ENCODE results near the gene DMAC2L.
"Not testable (repeated sequence)": the region's sequence is repeated elsewhere in the genome, so short reads cannot be mapped to it uniquely, and the experiment has no call there.

Gene DMAC2L

DNA sequence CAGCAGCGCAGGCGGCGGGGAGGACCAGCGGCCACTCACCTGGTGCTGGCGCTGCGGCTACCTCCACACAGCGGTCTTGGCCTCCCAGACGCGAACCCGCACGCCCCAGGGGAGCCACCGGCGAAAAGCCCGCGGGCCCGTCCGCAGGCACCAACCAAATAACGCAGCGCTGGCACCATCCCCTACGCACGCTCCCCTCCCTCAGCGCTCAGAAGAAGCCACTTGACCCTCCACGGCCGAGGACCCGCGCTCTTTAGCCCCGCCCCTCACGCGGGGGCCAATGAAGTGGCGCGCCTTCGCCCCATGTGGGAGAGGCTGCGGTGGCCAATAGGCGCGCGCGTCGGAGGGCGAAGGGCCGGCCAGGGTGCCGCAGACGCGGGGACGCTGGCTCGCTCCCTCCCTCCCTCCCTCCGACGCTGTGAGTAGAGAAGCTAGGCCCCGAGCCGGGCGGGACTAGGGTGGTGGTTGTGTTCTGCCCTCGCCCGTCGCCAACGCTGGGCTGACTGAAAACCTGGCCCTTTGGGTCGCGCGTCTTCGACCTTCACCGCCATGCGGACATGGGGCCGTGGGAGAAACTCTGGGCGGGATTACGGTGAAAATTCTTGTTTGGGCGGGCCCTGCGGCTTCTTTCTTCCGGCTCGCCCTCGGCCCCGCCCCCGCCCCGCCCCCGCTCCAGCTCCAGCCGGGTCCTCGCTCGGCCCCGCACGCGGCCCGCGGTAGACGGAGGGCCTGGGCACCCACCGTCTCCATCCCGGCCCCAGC, at the start of gene DMAC2L, which contains the start of gene L2HGDH:
TSS of gene DMAC2L (plus strand) at position 353 of the 762 bp plus-strand sequence. CDS start 9,164 bp downstream, outside the sequence.
TSS of gene L2HGDH (minus strand) at position 258 of the 762 bp plus-strand sequence. CDS start at position 179, 79 bp downstream.
- DNase-seq = peak; percentile 88

DNA sequence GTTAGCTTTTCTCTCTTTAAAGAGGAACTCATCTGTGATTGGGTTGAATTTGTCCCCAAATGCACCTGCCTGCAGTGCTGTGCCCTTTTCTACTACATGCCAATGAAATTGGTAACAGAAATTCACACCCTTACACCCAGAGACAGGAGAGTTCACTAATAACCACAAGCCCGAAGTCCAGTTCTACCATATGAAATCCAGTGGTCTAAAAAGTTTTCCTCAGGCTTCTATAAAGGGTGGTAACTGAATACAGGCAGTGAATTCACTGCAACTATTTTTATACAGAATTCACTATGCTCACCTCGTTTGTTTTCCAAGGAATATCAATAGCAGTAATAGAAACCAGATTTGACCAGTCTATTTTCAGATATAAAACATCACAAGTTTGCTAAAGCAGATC, 49.3 kb upstream of the DMAC2L start:
- no peak for DNase-seq

GRCh38 chr14:50263321-50263720, 48.8 kb upstream of the DMAC2L start:
- no peak for DNase-seq

GRCh38 chr14:50265029-50265428, 47.1 kb upstream of the DMAC2L start:
- DNase-seq = no peak

DNA sequence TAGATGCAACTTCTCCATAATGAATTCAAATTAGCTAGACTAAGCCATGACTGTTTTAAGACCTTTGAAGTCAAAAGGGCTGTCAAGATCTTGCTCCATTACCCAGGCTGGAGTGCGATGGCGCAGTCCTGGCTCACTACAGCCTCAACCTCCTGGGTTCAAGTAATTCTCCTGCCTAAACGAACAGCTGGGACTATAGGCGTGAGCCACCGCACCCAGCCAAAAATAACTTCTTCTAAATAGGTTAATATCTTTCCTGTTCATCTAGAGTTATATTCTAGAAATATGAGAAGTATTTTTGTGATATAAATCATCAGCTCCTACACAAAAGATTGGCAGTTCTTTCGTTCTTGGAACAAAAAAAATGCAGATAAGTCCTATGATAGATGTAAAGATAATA, 41.2 kb upstream of the DMAC2L start:
- DNase-seq = no peak

DNA sequence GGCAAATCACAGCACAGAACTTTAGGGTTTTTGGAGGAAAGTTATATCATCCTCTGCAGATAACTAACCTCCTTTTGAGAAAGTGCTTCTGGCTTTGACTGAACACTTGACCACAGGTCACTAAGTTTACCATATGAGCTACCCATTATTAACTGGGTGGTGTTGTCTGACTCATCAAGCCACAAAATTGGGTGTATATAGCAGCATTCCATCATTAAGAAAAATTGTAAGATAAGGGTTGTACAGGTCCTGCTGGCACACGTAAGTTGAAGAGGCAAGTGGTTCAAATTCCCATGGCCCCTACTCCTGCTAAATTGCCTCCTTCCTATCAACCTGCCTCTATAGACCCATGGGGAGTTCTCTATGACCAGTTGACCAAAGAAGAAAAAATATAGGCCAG, 39.6 kb upstream of the DMAC2L start:
- DNase-seq = no peak

DNA sequence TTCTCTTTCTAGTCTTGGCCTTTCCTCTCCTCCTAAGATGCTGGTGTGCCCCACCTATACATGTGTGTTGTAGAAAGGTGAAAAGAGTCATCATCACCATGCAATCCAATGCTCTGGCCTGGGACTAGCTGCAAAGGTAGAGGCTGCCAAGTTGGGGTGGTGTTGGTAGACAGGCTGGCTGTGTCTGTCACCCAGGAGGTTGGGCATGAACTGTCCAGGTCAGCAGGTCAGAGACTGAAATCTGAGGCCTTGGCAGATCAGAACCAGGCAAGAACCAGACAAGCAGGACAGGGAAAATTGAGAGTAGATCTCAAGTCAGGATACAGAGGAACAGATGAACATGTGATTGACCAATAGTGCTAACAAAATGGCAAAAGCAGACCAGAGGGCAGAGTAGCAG, 26.3 kb upstream of the DMAC2L start:
- DNase-seq = no peak

GRCh38 chr14:50288146-50288545, 24.0 kb upstream of the DMAC2L start:
- DNase-seq = no peak

- no peak for DNase-seq
Measured at GRCh38 chr14:50290306-50290705, 21.8 kb upstream of the DMAC2L start.

DNA sequence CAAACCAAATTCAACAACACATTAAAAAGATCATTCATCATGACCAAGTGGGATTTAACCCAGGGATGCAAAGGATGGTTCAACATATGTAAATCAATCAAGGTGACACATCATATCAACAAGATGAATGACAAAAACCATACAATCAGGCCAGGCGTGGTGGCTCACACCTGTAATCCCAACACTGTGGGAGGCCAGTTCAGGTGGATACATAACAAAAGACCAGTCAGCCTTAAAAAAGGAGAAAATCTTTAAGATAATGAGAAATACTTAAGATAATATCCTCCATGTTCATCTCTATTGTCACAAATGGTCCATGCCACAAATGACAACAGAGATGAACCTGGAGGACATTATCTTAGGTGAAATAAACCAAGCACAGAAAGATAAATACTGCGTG, 12.5 kb upstream of the DMAC2L start:
- DNase-seq = no peak

- DNase-seq = no peak
Measured at GRCh38 chr14:50301914-50302313, 10.2 kb upstream of the DMAC2L start.

- no peak for DNase-seq
Measured at GRCh38 chr14:50303744-50304471, 8.2 kb upstream of the DMAC2L start.

GRCh38 chr14:50308363-50308915, 3.7 kb upstream of the DMAC2L start:
- DNase-seq = no peak

- DNase-seq = no peak
Measured at GRCh38 chr14:50310445-50310844, 1.7 kb upstream of the DMAC2L start.

DNA sequence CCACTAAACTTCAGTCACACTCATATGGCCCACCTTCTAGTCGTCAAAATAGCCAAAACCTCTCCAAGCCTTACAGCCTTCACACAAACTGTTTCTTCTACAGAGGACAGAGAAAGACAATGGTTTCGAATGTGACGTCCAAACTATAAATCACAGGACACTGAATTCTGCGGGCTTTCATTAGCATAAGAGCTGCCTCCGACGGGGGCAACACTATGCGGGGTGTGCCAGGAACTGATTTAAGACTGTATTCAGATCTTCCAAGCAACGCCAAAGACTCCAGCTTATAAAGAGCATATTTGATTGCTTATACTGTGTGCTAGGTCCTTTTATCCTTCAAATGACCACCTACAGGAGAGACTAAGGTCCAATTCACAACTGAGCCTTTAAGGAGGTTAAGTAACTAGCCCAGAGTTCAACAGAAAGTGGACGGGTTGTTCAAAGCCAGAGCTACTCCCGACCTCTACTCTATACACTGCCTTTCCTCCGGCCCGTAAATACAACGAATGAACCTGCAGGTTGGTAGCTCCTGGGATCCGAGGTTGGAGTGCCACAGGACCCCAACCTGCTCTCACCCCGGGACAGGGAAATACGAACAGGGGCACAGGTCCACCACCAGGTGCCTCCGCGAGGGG, 670 bp upstream of the DMAC2L start:
- no peak for DNase-seq

DNA sequence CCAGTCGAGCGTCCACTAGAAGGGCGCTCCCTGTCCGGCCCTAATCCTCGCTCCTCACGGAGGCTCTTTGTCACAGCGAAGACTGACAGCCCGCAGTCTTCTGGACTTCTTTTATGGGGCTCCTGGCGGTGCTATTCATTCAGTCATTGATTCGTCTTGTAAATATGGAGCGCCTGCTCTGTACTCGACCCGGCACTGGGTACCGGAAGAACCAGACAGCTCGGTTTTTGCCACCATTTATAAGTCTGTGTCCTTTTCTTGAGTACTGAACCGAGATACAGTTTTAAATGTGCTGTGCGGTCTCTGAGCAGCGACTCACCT, 570 bp downstream of the DMAC2L start:
- DNase-seq = no peak

GRCh38 chr14:50314098-50314497, 2.0 kb downstream of the DMAC2L start:
- not testable (repeated sequence) for DNase-seq

DNA sequence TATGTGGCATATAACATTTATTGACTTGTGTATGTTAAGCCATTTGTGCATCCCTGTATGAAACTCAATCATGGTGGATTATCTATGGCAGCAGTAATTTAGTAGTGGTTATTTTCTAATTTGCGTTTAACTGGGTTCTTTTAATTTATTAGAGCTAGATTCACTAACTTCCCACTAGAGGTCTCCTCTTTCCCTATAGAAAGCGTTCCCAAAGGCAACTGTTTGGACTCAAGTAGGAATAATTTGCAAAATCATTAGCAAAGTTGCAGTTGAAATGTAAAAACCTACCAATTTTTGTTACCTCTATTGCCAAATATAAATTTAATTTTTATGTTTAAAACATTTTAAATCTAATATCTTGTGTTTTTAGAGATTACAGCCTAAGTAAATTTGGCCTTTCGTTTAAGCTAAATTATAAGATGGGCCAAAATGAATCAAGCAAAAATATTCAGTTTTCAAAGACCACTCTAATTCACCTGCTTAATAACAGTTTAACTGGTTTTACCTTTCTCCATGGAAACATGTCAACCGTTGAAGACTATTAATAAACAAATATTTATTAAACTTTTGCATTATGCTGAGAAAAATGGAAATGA, 6.0 kb downstream of the DMAC2L start:
- no peak for DNase-seq

- DNase-seq = no peak
Measured at GRCh38 chr14:50319293-50319692, 7.2 kb downstream of the DMAC2L start.

- no peak for DNase-seq
Measured at GRCh38 chr14:50319721-50320120, 7.6 kb downstream of the DMAC2L start.

- no peak for DNase-seq
Measured at GRCh38 chr14:50320283-50320682, 8.2 kb downstream of the DMAC2L start.

DNA sequence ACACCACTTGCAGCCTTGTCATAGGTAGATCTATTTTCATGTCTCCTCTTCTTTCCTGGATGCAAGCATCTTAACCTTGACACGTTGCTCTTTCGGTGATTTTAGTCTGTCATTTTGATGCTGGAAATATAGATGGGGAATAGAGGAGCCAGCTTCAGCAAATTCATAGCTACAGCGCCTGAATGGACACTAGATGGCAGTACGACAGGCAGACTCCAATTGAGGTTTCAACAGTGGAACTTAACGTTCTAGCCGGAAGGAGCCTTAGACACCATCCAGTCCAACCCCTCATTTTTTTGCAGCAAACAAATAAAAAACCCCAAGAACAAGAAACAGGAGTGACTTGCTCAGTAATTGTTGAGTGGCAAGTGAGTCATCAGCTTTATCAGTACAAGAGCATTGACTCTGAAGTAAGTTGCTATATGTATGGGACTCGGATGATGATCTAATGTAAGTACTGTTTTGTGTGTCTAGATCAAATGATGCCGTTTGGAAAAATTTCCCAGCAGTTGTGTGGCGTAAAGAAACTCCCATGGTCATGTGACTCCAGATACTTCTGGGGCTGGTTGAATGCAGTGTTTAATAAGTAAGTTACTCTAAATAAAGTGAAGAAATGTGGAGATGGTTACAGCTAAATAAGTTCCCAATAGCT, 9.0 kb downstream of the DMAC2L start:
- peak; percentile 38 for DNase-seq

- no peak for DNase-seq
Measured at GRCh38 chr14:50331596-50331995, 19.5 kb downstream of the DMAC2L start.
